ENCODE results near the gene STARD3. TPM values are rescaled to one million over a fixed set of nuclear protein-coding genes. Genes with fewer than 3 reads are reported as not detected.

STARD3 gene
- polyA plus RNA-seq, 1 donor = 57.9 TPM

- H3K4me1 ChIP-seq (ENCODE audit: control insufficient read depth, insufficient read depth, low read length) = peaks cover 37% of the 10 kb centered on the region
- WGBS (ENCODE audit: insufficient coverage, low lambda C conversion rate) = no CpG with 5 or more reads among the region's 8 CpGs
- peak in 1 of 2 donors; percentile 66 for DNase-seq
- H3K9me3 ChIP-seq (ENCODE audit: control insufficient read depth, low read depth, low read length) = no peaks in the 10 kb centered on the region
- H3K27ac ChIP-seq (ENCODE audit: low read length) = peak overlapping the region; percentile 38
- H3K4me3 ChIP-seq (ENCODE audit: low read length) = no peak overlapping the region
- H3K36me3 ChIP-seq (ENCODE audit: control insufficient read depth, insufficient read depth, low read length) = peaks cover 21% of the 10 kb centered on the region
- H3K27me3 ChIP-seq (ENCODE audit: control insufficient read depth, insufficient read depth, low read length) = no peaks in the 10 kb centered on the region
Measured at GRCh38 chr17:39651923-39652586, 15.1 kb downstream of the STARD3 start.

- DNase-seq = peak in 1 of 2 donors; percentile 48
- H3K36me3 ChIP-seq (ENCODE audit: control insufficient read depth, insufficient read depth, low read length) = peaks cover 26% of the 10 kb centered on the region
- no peaks in the 10 kb centered on the region for H3K27me3 ChIP-seq (ENCODE audit: control insufficient read depth, insufficient read depth, low read length)
- no peaks in the 10 kb centered on the region for H3K9me3 ChIP-seq (ENCODE audit: control insufficient read depth, low read depth, low read length)
- H3K27ac ChIP-seq (ENCODE audit: low read length) = peak overlapping the region; percentile 38
- H3K4me1 ChIP-seq (ENCODE audit: control insufficient read depth, insufficient read depth, low read length) = peaks cover 37% of the 10 kb centered on the region
- no CpG with 5 or more reads among the region's 7 CpGs for WGBS (ENCODE audit: insufficient coverage, low lambda C conversion rate)
- H3K4me3 ChIP-seq (ENCODE audit: low read length) = no peak overlapping the region
Measured at GRCh38 chr17:39652587-39653315, 15.8 kb downstream of the STARD3 start.

- Histone ChIP-seq H3K9me3 (ENCODE audit: control insufficient read depth, low read depth, low read length) (no peaks in the 10 kb centered on the region), H3K36me3 (ENCODE audit: control insufficient read depth, insufficient read depth, low read length) (peaks cover 31% of the 10 kb centered on the region), H3K27ac (ENCODE audit: low read length) (peak overlapping the region; percentile 38), H3K4me1 (ENCODE audit: control insufficient read depth, insufficient read depth, low read length) (peaks cover 36% of the 10 kb centered on the region), H3K27me3 (ENCODE audit: control insufficient read depth, insufficient read depth, low read length) (no peaks in the 10 kb centered on the region), H3K4me3 (ENCODE audit: low read length) (no peak overlapping the region)
- DNase-seq = no peak
- WGBS (ENCODE audit: insufficient coverage, low lambda C conversion rate) = no CpG with 5 or more reads among the region's 12 CpGs
Measured at GRCh38 chr17:39653316-39653661, 16.3 kb downstream of the STARD3 start.

- peaks cover 31% of the 10 kb centered on the region for H3K4me1 ChIP-seq (ENCODE audit: control insufficient read depth, insufficient read depth, low read length)
- no peaks in the 10 kb centered on the region for H3K9me3 ChIP-seq (ENCODE audit: control insufficient read depth, low read depth, low read length)
- H3K27ac ChIP-seq (ENCODE audit: low read length) = peak overlapping the region; percentile 38
- no peaks in the 10 kb centered on the region for H3K27me3 ChIP-seq (ENCODE audit: control insufficient read depth, insufficient read depth, low read length)
- no CpG with 5 or more reads among the region's 14 CpGs for WGBS (ENCODE audit: insufficient coverage, low lambda C conversion rate)
- no peak overlapping the region for H3K4me3 ChIP-seq (ENCODE audit: low read length)
- peak in 1 of 2 donors; percentile 43 for DNase-seq
- peaks cover 36% of the 10 kb centered on the region for H3K36me3 ChIP-seq (ENCODE audit: control insufficient read depth, insufficient read depth, low read length)
Measured at GRCh38 chr17:39653662-39654331, 16.9 kb downstream of the STARD3 start.

GRCh38 chr17:39655105-39655504 is 18.2 kb downstream of the STARD3 start:
- Histone ChIP-seq H3K36me3 (ENCODE audit: control insufficient read depth, insufficient read depth, low read length) (peaks cover 46% of the 10 kb centered on the region), H3K27me3 (ENCODE audit: control insufficient read depth, insufficient read depth, low read length) (no peaks in the 10 kb centered on the region), H3K4me1 (ENCODE audit: control insufficient read depth, insufficient read depth, low read length) (peaks cover 31% of the 10 kb centered on the region), H3K9me3 (ENCODE audit: control insufficient read depth, low read depth, low read length) (no peaks in the 10 kb centered on the region), H3K4me3 (ENCODE audit: low read length) (no peak overlapping the region), H3K27ac (ENCODE audit: low read length) (no peak overlapping the region)
- no CpG with 5 or more reads among the region's 2 CpGs for WGBS (ENCODE audit: insufficient coverage, low lambda C conversion rate)
- DNase-seq = no peak

GRCh38 chr17:39658346-39658745 is 21.4 kb downstream of the STARD3 start:
- H3K36me3 ChIP-seq (ENCODE audit: control insufficient read depth, insufficient read depth, low read length) = peaks cover 72% of the 10 kb centered on the region
- no peak overlapping the region for H3K27ac ChIP-seq (ENCODE audit: low read length)
- peaks cover 7% of the 10 kb centered on the region for H3K4me1 ChIP-seq (ENCODE audit: control insufficient read depth, insufficient read depth, low read length)

GRCh38 chr17:39658760-39659159 is 21.8 kb downstream of the STARD3 start:
- WGBS (ENCODE audit: insufficient coverage, low lambda C conversion rate) = no CpG with 5 or more reads among the region's 3 CpGs
- DNase-seq = no peak
- Histone ChIP-seq H3K27ac (ENCODE audit: low read length) (no peak overlapping the region), H3K27me3 (ENCODE audit: control insufficient read depth, insufficient read depth, low read length) (no peaks in the 10 kb centered on the region), H3K4me3 (ENCODE audit: low read length) (no peak overlapping the region), H3K9me3 (ENCODE audit: control insufficient read depth, low read depth, low read length) (no peaks in the 10 kb centered on the region), H3K4me1 (ENCODE audit: control insufficient read depth, insufficient read depth, low read length) (peaks cover 2% of the 10 kb centered on the region), H3K36me3 (ENCODE audit: control insufficient read depth, insufficient read depth, low read length) (peaks cover 70% of the 10 kb centered on the region)

More at GRCh38 chr17:39658346-39658745, 21.4 kb downstream of the STARD3 start:
- Histone ChIP-seq H3K9me3 (ENCODE audit: control insufficient read depth, low read depth, low read length) (no peaks in the 10 kb centered on the region), H3K27me3 (ENCODE audit: control insufficient read depth, insufficient read depth, low read length) (no peaks in the 10 kb centered on the region), H3K4me3 (ENCODE audit: low read length) (no peak overlapping the region)
- WGBS (ENCODE audit: insufficient coverage, low lambda C conversion rate) = no CpG with 5 or more reads among the region's 11 CpGs
- DNase-seq = no peak

- no CpG with 5 or more reads among the region's 15 CpGs for WGBS (ENCODE audit: insufficient coverage, low lambda C conversion rate)
- Histone ChIP-seq H3K27ac (ENCODE audit: low read length) (no peak overlapping the region), H3K9me3 (ENCODE audit: control insufficient read depth, low read depth, low read length) (no peaks in the 10 kb centered on the region), H3K36me3 (ENCODE audit: control insufficient read depth, insufficient read depth, low read length) (peaks cover 69% of the 10 kb centered on the region), H3K27me3 (ENCODE audit: control insufficient read depth, insufficient read depth, low read length) (no peaks in the 10 kb centered on the region), H3K4me3 (ENCODE audit: low read length) (no peak overlapping the region), H3K4me1 (ENCODE audit: control insufficient read depth, insufficient read depth, low read length) (peaks cover 2% of the 10 kb centered on the region)
- no peak for DNase-seq
Measured at GRCh38 chr17:39659279-39660010, 22.5 kb downstream of the STARD3 start.

- Histone ChIP-seq H3K36me3 (ENCODE audit: control insufficient read depth, insufficient read depth, low read length) (peaks cover 64% of the 10 kb centered on the region), H3K27ac (ENCODE audit: low read length) (no peak overlapping the region), H3K9me3 (ENCODE audit: control insufficient read depth, low read depth, low read length) (no peaks in the 10 kb centered on the region), H3K4me1 (ENCODE audit: control insufficient read depth, insufficient read depth, low read length) (peaks cover 7% of the 10 kb centered on the region), H3K27me3 (ENCODE audit: control insufficient read depth, insufficient read depth, low read length) (no peaks in the 10 kb centered on the region), H3K4me3 (ENCODE audit: low read length) (no peak overlapping the region)
- WGBS (ENCODE audit: insufficient coverage, low lambda C conversion rate) = no CpG with 5 or more reads among the region's 5 CpGs
- DNase-seq = no peak
Measured at GRCh38 chr17:39660011-39660360, 23.0 kb downstream of the STARD3 start.

Data from large intestine (tissue), 3 donors.